NCI-H146 (cell line): ENCODE results near the gene REL.
"Not testable (repeated sequence)": the region's sequence is repeated elsewhere in the genome, so short reads cannot be mapped to it uniquely, and the experiment has no call there.

Experiments used
- DNase-seq: peaks from one replicate; lab custom pipeline; 2025; lab: John Stamatoyannopoulos, UW

Gene REL

GRCh38 chr2:60925994-60926740 lies 44.8 kb downstream of the REL start:
- DNase-seq: peak; percentile 44

DNA sequence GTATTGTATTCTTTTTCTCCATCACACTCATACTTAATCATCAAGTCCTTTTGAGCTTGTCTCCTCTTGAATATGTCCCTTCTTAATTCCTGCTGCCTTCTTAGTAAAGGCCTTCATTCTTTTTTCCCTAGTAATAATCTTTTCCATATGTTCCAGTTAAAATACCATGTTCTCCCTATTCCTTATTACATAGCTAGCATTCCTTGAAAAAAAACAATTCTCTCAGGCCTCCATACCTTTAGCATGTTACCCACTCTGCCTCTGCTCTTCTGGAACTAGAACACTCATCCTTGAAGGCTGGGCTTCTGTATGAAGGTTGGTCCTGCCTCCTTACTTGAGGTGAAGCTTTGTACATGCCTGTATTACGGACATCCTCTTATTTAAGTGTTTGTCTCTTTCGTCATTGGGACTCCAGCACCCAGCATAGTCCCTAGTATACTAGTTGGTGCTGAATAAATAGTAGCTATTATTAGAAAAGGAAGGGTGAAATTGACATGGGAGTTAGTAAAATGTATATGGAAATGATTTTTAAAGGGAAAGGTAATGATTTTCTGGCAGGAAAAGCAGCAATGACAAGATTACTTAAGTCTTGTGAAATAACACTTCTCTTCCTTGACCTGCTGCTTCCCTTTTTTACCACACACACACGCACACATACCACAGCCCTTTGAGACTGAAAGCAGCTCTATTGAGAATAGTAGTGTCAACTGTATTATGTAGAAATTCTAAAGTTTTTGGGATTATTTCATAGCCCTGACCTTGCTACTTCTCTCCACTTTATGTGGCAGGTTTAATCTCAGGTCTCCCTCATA lies 45.6 kb downstream of the REL start:
- DNase-seq: no peak

DNA sequence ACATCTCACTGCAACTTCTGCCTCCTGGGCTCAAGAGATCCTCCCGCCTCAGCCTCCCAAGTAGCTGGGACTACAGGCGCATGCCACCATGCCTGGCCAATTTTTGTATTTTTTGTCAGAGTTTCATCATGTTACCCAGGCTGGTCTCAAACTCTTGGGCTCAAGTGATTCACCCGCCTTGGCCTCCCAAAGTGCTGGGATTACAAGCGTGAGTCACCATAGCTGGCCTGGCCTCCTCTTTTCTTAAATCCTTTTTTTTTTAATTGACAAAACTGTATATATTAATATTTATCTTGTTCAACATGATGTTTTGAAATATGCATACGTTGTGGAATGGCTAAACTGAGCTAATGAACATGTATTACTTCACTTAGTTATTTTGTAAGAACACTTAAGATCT lies 50.7 kb downstream of the REL start:
- not testable (repeated sequence) for DNase-seq

GRCh38 chr2:60932954-60933353 lies 51.6 kb downstream of the REL start:
- DNase-seq: no peak

- no peak for DNase-seq
Observed at GRCh38 chr2:60934165-60934722, 52.9 kb downstream of the REL start.

DNA sequence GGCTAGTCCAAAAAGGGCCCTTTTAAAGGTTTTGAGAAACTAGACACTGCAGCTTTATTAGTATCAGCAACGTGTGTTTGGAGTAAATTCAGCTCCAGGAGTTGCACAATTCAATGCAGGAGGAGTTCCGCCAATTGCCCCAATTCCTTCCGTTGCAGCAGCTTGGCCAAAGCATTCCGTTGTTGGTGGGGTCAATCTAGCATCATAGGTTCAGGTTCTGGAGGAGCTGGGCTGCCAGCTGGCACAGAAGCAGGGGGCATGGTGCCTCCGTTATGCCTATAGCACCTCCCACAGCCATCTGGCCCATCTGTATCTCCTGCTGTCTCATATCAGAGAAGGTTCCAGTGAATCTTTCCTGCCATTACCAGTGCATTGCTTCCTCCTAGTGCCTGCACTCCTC lies 55.4 kb downstream of the REL start:
- DNase-seq: no peak

DNA sequence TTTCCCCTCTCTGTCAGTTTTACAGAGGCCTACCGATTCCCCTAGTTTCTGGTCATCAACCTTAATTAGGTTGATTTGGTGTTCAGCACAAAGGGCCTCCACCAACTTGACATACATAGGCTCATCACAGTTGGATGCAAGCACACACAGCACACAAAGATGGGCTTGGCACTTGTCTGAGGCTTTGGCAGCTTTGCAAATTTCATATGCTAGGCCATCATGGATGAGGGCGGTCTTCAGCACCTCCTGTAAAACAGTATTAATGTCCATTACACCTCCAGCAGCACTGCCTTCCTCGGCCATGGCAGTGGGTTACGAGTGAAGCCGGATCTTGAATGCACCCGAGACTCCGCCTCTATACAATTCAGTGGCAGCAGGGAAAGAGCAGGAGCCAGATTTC lies 56.9 kb downstream of the REL start:
- DNase-seq: no peak

DNA sequence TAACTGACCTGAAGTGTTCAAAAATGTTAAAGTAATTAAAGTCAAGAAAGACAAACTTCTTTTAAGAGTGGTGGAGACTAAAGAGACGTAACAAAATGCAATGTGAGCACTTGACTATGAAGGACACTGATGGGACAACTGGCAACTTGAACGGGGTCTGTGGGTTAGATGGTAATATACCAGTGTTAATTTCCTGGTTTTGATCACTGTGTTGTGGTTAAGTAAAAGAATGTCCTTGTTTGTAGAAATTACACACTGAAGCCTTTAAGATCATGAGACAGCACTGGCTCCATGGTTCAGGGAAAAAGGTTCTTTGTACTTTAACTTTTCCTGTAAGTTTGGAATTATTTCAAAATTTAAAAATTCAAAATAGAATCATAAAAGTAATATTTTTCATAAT lies 58.2 kb downstream of the REL start:
- no peak for DNase-seq

DNA sequence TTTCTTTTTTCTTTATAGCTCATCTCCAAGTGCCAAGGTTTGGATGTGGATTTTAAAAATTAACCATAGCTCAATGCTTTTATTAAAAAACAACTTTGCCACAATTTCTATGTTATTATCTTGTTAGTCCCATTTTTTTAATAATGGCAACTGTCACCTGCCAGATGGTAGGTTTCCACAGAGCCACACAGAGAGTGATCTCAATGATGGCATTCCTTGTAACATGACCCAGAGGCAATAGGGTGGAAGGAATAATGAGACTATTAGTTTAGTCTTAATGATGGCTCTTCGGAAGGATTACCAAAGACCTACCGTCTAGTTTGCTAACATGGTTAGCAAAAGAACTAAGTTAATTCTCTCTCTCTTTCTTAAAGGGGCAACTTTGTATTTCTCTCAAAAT lies 64.0 kb downstream of the REL start:
- peak; percentile 4 for DNase-seq

DNA sequence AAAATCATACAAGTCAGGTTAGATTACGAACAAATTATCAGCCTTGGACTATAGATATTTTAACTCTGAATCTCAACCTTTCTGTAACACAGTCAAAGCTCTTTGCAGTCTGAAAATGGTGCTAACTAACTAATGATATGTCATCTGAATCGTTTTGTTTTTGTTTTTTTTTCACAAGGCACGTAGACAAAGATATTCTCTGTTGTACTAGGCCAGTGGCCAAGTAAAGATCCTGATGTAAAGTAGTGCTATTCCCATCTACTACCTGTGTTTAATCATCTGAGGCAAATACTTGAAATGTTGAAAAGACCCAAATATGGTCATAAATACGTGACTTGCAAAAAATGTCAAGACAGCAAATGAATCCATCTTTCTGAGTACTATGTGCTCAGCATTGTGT lies 65.7 kb downstream of the REL start:
- no peak for DNase-seq

DNA sequence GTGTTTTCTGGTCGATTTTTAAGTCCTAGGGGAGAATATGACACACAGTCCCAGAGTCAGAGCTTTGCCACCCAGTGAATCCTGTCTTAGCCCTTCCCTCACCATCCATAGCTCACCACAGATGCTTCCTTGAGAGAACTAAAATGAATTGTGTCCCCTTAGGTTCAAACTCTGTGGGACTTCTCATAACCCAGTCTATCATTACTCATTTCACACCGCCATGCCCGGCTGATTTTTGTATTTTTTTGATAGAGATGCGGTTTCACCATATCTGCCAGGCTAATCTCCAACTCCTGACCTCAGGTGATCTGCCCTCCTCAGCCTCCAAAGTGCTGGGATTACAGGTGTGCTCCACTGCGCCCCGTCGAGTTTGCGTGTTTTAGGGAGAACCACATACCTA lies 66.8 kb downstream of the REL start:
- DNase-seq: no peak

- no peak for DNase-seq
Observed at GRCh38 chr2:60948926-60949579, 67.7 kb downstream of the REL start.

DNA sequence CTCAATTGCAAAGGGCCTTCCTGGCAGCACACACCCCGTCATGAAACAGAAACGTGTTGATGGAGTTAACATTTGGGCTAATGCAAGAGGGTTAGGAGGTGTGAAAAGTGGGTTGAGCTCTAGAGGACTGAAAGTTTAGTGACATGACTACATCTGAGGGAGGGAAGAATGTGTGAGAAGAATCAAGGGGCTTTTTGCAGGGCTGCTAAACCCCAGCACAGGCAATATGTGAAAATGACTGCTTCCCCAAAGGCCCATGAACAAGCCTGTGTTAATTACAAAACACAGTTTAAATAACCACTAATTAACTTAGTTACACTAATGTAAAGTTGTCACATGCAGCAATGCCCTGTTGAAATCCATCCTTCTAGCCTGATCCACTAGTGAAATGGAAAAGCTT lies 72.8 kb downstream of the REL start:
- no peak for DNase-seq

DNA sequence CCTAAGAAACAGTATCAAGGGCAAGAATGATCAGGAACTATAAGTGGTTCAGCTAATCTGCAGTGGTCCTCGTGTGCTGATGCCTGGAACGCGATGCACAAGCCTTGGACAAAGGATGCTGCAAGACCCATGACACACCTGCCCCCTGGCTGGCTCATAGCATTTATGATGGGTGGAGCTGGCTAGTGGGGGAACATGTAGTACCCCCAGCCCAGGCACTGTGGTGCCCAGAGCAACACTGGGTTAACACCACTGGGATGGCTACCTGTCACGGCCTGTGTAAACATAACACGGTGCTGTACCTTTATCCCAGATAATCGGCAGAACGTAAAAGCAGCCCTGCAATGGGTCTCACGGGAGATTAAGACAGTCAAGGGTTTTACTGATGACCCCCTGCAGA lies 75.8 kb downstream of the REL start:
- DNase-seq: no peak

DNA sequence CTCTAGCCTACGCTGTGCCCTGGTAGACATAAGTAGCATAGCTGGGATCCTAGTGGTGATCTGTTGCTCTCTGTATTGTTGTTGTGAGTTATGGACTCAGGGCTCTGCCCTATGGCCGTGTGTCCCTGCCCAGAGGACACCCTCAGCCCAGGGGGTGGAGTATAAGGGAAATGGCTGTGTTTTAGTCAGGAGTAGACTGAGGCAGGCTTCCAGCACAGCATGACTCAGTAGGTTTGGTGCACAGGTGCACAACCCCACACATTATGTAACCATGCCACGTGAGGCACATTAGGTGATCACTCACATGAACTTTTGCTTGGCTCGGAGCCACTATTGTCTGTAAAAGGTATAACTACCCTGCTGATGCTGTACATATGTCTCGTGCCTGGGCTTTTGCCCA lies 76.3 kb downstream of the REL start:
- DNase-seq: no peak

DNA sequence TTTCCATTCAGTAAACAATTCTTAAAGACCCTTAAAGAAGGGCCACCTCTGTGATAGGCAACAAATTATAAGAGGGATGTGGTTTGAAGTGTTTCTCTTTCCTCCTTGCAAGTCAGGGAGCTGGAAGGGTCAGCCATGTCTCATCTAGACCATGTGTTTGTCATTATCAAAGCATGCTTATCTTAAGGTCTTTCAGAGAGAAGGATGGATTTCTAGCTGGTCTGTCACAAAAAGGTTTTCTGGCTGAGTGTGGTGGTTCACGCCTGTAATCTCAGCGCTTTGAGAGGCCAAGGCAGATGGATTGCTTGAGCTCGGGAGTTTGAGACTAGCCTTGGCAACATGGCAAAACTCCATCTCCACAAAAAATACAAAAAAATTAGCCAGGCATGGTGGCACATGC lies 77.0 kb downstream of the REL start:
- DNase-seq: no peak

GRCh38 chr2:60958800-60959199 lies 77.4 kb downstream of the REL start:
- DNase-seq: no peak

DNA sequence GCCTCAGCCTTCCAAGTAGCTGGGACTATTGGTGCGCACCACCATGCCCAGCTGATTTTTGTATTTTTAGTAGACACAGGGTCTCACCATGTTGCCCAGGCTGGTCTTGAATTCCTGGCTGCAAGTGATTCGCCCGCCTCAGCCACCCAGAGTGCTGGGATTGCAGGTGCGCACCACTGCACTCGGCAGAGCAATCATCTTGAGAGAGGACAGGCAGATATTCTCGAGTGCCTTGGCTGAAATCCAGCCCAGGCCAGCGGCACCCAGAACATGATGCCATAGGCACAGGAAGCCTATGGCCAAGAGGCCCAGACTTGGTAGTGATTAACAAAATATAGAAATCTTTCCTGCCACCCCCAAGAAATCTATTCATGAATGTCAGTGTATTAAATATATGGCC lies 78.1 kb downstream of the REL start:
- no peak for DNase-seq

DNA sequence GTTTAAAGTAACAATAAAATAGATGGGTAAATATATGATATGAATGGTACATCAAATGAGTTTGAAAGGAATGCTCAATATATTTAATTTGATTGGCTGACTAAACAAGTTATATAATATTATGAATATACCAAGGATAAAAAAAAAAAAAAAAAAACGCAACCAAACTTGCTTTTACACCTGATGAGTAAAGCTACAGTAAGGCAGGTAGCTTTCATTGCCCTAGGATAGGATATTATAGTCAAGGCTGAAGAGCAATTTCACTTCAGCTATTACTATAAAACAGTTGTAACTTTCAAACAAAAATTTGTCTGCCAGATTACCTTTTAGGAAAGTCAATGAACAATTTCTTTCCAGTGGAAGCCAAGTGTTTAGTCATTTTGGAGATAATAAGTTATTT lies 79.3 kb downstream of the REL start:
- no peak for DNase-seq

DNA sequence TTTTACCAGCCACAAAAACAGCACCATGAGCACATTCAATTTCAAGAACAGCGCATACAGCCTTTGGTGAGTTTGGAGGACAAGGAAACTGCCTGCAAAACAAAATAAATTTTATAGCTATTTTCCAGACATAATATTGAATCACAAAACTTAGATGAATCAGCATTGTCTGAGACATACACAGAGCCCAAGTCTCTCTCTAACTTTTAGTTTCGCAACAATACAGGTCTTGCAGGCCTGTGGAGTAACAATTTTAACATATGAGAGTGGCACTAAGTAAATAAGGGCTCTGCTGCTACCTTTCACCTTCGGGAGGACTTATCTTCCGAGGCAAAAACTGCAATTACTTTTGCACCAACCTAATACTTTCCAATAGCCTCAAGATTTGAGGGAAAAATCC lies 80.1 kb downstream of the REL start:
- no peak for DNase-seq

- no peak for DNase-seq
Observed at GRCh38 chr2:60962528-60962927, 81.2 kb downstream of the REL start.

DNA sequence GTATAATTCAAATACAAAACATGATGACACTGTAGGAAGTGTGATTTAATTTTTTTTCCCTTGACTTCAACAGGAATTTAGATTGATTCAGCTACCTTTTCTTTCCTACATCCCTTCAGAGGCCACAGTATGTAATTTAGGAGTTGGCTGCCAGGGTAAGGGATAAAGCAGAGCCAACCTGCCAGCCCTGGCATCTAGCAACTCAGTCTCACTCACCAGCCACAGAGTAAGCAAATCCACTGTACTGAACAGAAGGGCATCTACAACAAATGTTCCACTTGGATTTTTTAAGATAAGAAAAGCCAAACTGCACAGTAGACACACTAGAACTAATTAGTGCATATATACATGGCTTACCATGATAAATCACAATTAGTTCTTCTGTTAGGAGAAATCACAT lies 81.8 kb downstream of the REL start:
- no peak for DNase-seq
